T-helper 2 cell treated with Interferon-gamma antibody and Interleukin-4, amounts not matched to agents 5 μg/mL and 100 μg/mL, for 36 hours (primary cell): ENCODE data around the gene IL18BP.

Experiments
- DNase-seq: peaks from one replicate; pipeline ENCODE4 v3.0.0; 2021; ENCODE audit warnings: low spot score
- H3K27ac Mint-ChIP-seq: one replicate; pipeline ENCODE4 v1.8.0; 2021; ENCODE audit warnings: mild to moderate bottlenecking, mixed read lengths
- H3K27me3 Mint-ChIP-seq: one replicate; pipeline ENCODE4 v1.8.0; 2021; ENCODE audit warnings: low read depth, mixed read lengths
- H3K36me3 Mint-ChIP-seq: one replicate; pipeline ENCODE4 v1.8.0; 2021; ENCODE audit warnings: low read depth, mixed read lengths
- H3K4me1 Mint-ChIP-seq: one replicate; pipeline ENCODE4 v1.8.0; 2021; ENCODE audit warnings: low read depth, mixed read lengths
- H3K4me3 Mint-ChIP-seq: one replicate; pipeline ENCODE4 v1.8.0; 2022; ENCODE audit warnings: mild to moderate bottlenecking, moderate library complexity, mixed read lengths
- H3K9me3 Mint-ChIP-seq: one replicate; pipeline ENCODE4 v1.8.0; 2021; ENCODE audit warnings: mixed read lengths

IL18BP gene

DNA sequence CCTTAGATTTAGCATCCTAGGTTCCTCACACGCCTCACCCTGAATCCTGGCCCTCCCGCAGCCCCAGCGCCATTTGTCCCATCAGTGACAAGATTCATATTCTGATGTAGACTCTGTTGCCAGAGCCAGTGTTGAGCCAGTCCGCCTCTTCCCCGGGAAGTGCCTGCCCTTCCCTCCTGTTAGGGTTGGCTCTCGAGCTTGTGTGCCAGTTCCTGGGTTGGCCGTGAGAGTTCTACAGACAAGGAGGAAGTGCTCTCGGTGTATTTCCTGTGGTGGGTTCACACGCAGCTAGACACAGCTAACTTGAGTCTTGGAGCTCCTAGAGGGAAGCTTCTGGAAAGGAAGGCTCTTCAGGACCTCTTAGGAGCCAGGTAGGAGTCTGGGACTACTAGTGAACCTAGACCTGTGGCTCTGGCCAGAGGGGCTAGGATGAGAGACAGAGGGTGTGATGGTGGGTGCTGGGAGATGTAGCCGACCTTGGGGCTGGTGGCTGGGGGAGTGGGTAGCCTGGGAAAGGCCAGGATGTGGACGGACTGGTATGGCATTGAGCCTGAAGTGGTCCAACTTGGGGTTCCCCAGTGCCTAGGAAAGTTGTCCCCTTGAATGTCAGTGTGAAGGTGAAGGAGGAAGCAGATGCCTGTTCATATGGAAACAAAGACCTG lies at the start of gene IL18BP:
TSS of gene IL18BP (plus strand) at position 261 of the 662 bp plus-strand sequence. CDS start 1,076 bp downstream, outside the sequence.
- Mint-ChIP-seq H3K4me3 (peak within 1 kb of the TSS; percentile 86), H3K9me3 (no peaks in the 10 kb centered on the region), H3K4me1 (peaks cover 18% of the 10 kb centered on the region), H3K27me3 (no peaks in the 10 kb centered on the region), H3K36me3 (peaks cover 33% of the 10 kb centered on the region), H3K27ac (peak within 1 kb of the TSS; percentile 93)
- DNase-seq: no peak

DNA sequence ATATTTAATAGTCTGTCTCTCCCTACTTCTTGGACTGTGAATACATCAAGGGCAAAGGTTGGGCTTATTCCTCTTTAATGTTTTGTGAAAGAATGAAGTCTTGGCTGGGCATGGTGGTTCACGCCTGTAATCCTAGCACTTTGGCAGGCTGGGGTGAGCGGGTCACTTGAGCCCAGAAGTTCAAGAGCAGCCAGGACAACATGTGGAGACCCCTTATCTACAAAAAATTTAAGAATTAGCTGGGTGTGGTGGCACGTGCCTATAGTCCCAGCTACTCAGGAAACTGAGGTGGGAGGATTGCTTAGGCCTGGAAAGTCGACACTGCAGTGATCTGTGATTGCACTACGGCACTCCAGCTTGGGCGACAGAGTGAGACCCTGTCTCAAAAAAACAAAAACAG lies 49.7 kb upstream of the IL18BP start:
- H3K27ac Mint-ChIP-seq: no peak overlapping the region
- DNase-seq: no peak

GRCh38 chr11:71951741-71952310 lies 46.9 kb upstream of the IL18BP start:
- no peak overlapping the region for H3K27ac Mint-ChIP-seq
- H3K36me3 Mint-ChIP-seq: peaks cover 1% of the 10 kb centered on the region
- H3K4me1 Mint-ChIP-seq: peaks cover 12% of the 10 kb centered on the region
- no peaks in the 10 kb centered on the region for H3K9me3 Mint-ChIP-seq
- no peak for DNase-seq
- H3K4me3 Mint-ChIP-seq: no peak overlapping the region
- H3K27me3 Mint-ChIP-seq: no peaks in the 10 kb centered on the region

More for the DNA sequence above, 49.7 kb upstream of the IL18BP start:
- Mint-ChIP-seq H3K4me1 (peaks cover 7% of the 10 kb centered on the region), H3K9me3 (no peaks in the 10 kb centered on the region), H3K4me3 (no peak overlapping the region), H3K27me3 (no peaks in the 10 kb centered on the region), H3K36me3 (peaks cover 4% of the 10 kb centered on the region)

DNA sequence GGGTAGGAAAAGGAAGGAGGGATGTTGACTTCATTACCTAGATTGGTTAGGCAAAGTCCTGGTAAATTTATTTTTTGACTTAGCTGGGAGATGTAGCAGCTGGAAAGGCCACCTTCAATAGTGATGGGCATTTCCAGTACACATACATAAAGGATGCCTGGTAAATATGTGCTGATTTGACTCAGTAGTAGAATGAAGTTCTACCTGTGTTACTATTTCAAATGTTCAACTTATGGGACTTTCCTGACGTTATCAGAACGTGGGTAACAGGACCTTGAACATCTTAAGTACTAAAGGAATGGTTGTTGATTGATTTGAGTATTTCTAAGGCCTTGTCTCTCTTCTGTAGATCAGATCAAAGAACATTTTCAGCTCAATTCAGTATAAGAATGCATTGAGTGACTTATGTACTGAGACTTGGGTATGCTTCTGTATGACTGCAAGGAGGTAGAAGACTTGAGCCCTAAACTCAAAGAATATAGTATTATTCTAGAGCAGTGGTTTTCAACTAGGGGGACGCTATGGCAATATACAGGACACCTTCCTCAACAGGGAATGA lies 42.7 kb upstream of the IL18BP start:
- H3K4me3 Mint-ChIP-seq: no peak overlapping the region
- H3K4me1 Mint-ChIP-seq: peaks cover 4% of the 10 kb centered on the region
- H3K27ac Mint-ChIP-seq: no peak overlapping the region
- no peak for DNase-seq
- H3K9me3 Mint-ChIP-seq: no peaks in the 10 kb centered on the region
- H3K36me3 Mint-ChIP-seq: peaks cover 7% of the 10 kb centered on the region
- no peaks in the 10 kb centered on the region for H3K27me3 Mint-ChIP-seq

- Mint-ChIP-seq H3K4me1 (peaks cover 7% of the 10 kb centered on the region), H3K9me3 (no peaks in the 10 kb centered on the region), H3K36me3 (peaks cover 28% of the 10 kb centered on the region), H3K27ac (peak overlapping the region; percentile 31), H3K27me3 (no peaks in the 10 kb centered on the region), H3K4me3 (no peak overlapping the region)
- DNase-seq: no peak
These were observed 36.2 kb upstream of the IL18BP start for GRCh38 chr11:71962428-71963038.

DNA sequence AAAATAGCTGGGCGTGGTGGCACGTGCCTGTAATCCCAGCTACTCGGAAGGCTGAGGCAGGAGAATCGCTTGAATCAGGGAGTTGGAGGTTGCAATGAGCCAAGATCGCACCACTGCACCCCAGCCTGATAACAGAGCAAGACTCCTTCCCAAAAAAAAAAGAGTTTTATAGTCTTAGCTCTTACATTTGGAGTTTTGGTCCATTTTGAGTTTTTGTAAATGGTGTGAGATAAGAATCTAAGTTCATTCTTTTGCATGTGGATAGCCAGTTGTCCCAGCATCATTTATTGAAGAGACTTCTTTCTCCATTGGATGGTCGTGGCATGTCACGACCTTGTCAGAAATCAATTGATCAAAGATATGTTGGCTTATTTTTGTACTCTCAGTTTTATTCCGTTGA lies 35.2 kb upstream of the IL18BP start:
- Mint-ChIP-seq H3K4me1 (peaks cover 7% of the 10 kb centered on the region), H3K4me3 (no peak overlapping the region), H3K27ac (no peak overlapping the region), H3K9me3 (no peaks in the 10 kb centered on the region), H3K27me3 (no peaks in the 10 kb centered on the region), H3K36me3 (peaks cover 31% of the 10 kb centered on the region)
- no peak for DNase-seq

DNA sequence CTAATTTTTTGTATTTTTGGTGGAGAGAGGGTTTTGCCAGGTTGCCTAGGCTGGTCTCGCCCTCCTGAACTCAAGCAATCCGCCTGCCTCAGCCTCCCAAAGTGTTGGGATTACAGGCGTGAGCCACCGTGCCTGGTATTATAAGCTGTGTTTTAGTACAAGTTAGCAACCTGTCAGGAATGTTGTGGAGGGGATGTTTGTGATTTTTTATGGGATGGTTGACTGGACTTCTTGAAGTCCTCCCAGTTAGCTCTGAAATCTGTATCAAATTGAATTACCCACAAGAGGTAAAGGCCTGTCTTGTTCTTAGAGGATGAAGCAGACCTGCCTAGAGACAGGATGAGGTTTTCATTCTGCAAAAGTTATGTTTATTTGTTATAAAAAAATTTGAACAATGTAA lies 34.1 kb upstream of the IL18BP start:
- no peaks in the 10 kb centered on the region for H3K9me3 Mint-ChIP-seq
- H3K27ac Mint-ChIP-seq: no peak overlapping the region
- H3K4me3 Mint-ChIP-seq: no peak overlapping the region
- peaks cover 32% of the 10 kb centered on the region for H3K36me3 Mint-ChIP-seq
- peaks cover 7% of the 10 kb centered on the region for H3K4me1 Mint-ChIP-seq
- no peaks in the 10 kb centered on the region for H3K27me3 Mint-ChIP-seq
- DNase-seq: no peak

DNA sequence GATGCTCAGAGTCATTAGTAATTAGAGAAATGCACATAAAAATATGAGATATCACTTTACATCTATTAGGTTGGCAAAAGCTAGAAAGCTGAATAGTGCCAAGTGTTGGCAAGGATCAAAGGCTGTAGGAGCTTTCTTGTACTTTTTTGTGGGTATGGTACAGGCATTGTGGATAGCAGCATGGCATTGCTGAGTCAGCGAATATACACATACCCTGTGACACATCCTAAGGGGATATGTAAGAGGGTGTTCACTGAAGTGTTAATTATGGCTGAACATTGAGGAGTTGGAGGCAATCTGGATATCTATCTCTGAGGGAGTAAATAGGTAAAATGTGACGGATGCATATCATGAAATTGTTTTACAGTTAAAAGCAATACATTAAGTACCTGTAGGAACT lies 27.0 kb upstream of the IL18BP start:
- Mint-ChIP-seq H3K27me3 (no peaks in the 10 kb centered on the region), H3K4me1 (no peaks in the 10 kb centered on the region), H3K27ac (no peak overlapping the region), H3K4me3 (no peak overlapping the region), H3K9me3 (no peaks in the 10 kb centered on the region), H3K36me3 (peaks cover 13% of the 10 kb centered on the region)
- DNase-seq: no peak

DNA sequence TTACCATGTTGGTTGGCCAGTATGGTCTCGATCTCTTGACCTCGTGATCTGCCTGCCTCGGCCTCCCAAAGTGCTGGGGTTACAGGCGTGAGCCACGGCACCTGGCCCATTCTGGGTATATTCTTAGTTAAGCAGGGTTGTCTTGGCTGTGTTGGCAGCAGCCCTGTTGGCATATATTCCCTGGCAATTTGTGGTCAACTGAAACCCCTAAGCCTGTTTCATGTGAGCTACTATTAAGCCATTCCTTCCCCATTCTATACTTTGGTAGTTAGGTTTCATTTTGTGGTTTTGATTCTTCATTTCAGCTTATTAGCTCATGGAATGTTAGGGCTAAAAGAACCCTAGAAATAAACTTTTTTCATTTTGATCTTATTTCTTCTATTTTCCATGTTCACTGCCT lies 22.2 kb upstream of the IL18BP start:
- H3K36me3 Mint-ChIP-seq: peaks cover 6% of the 10 kb centered on the region
- no peaks in the 10 kb centered on the region for H3K9me3 Mint-ChIP-seq
- H3K4me3 Mint-ChIP-seq: no peak overlapping the region
- no peak overlapping the region for H3K27ac Mint-ChIP-seq
- H3K27me3 Mint-ChIP-seq: no peaks in the 10 kb centered on the region
- no peaks in the 10 kb centered on the region for H3K4me1 Mint-ChIP-seq
- DNase-seq: no peak

- no peak overlapping the region for H3K27ac Mint-ChIP-seq
- no peaks in the 10 kb centered on the region for H3K9me3 Mint-ChIP-seq
- H3K27me3 Mint-ChIP-seq: no peaks in the 10 kb centered on the region
- H3K4me1 Mint-ChIP-seq: no peaks in the 10 kb centered on the region
- peaks cover 6% of the 10 kb centered on the region for H3K36me3 Mint-ChIP-seq
- no peak for DNase-seq
- no peak overlapping the region for H3K4me3 Mint-ChIP-seq
These were observed 21.6 kb upstream of the IL18BP start for GRCh38 chr11:71977090-71977489.

DNA sequence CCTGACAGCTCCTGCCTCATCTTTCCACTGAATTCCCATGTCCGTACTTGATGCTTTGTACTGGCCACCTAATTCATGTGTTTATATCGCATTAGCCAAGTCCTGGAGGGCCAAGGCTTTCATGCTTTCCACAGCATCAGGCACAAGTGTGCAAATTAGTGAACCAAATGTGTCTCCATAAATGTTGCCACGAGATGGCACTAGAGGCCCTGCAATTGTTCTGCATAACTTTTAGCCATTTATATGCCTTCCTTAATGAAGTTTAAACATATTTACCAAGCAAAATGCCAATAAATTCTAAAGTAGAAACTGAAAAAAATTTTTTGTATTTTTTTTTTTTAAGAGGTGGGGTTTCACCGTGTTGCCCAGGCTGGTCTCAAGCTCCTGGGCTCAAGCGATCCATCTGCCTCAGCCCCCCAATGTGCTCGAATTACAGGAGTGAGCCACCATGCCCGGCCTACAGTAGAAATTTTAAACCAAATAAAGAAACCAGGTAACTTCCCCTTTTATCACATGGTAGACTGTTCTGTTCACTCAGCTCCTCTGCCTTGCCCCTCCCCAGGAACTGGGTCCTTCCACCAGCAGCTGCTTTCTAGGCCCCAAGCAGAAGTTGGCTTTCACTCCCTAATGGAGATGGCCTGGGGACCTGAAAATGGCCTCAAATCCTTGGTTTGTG lies 20.8 kb upstream of the IL18BP start:
- Mint-ChIP-seq H3K36me3 (peaks cover 6% of the 10 kb centered on the region), H3K4me3 (no peak overlapping the region), H3K9me3 (no peaks in the 10 kb centered on the region), H3K27me3 (no peaks in the 10 kb centered on the region), H3K4me1 (no peaks in the 10 kb centered on the region), H3K27ac (no peak overlapping the region)
- DNase-seq: peak; percentile 34

DNA sequence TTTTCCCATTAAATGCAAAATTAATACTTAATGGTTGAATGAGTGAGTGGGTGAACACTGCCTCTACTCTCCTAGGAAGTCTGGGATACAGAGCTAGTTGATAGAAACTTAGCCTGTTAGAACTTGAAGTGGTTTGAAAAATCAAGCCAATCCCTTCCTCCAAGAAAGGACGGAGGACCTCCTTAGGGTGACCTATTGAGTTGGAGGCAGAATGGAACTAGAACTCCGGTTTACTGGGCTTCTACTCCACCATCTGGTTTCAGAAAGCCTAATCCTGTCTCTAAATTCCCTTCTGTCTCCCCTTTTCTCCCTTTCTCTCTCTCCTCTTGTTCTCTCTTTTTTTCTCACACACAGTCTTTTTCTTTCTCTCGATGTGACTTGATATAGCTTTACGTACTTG lies 19.6 kb upstream of the IL18BP start:
- peaks cover 10% of the 10 kb centered on the region for H3K36me3 Mint-ChIP-seq
- H3K4me1 Mint-ChIP-seq: no peaks in the 10 kb centered on the region
- no peaks in the 10 kb centered on the region for H3K9me3 Mint-ChIP-seq
- no peak overlapping the region for H3K27ac Mint-ChIP-seq
- no peak overlapping the region for H3K4me3 Mint-ChIP-seq
- no peak for DNase-seq
- no peaks in the 10 kb centered on the region for H3K27me3 Mint-ChIP-seq

DNA sequence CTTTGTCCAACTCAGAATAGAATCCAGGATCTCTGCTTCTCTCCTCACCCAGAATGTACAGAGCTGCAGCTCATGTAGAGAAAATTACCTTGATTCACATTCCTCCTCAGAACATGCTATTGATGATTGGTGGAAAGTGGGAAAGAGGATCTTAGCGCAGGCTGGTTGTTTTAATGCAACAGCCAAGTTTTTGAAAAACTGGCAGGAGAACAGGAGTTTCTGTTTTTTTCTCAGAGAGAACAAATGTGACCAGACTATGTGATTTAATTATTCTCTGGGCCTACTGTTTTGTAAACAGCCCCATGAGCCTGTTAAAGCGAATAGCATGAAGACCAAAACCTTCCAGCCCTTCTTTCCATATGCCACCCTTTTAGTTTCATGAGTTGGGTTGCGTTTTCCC lies 19.1 kb upstream of the IL18BP start:
- Mint-ChIP-seq H3K4me1 (no peaks in the 10 kb centered on the region), H3K27ac (no peak overlapping the region), H3K4me3 (no peak overlapping the region), H3K9me3 (no peaks in the 10 kb centered on the region), H3K27me3 (no peaks in the 10 kb centered on the region), H3K36me3 (peaks cover 9% of the 10 kb centered on the region)
- DNase-seq: no peak

- Mint-ChIP-seq H3K4me3 (no peak overlapping the region), H3K4me1 (peaks cover 5% of the 10 kb centered on the region), H3K27me3 (no peaks in the 10 kb centered on the region), H3K9me3 (no peaks in the 10 kb centered on the region), H3K27ac (no peak overlapping the region), H3K36me3 (peaks cover 10% of the 10 kb centered on the region)
- no peak for DNase-seq
These were observed 12.6 kb upstream of the IL18BP start for GRCh38 chr11:71986131-71986530.
